HepG2 (cell line): ENCODE data around the gene ENPP7. TPM values are rescaled to one million over a fixed set of nuclear protein-coding genes. Genes with fewer than 3 reads are reported as not detected.

Source experiments
- ATAC-seq: fragments of 200-7000 bp; cut with Tn5 transposase; 3 replicates; pipeline ENCODE4 v1.9.1; 2020; ENCODE audit warnings: mild to moderate bottlenecking, moderate library complexity
- BruUV-seq: library from RNA; stranded (reverse); fragments of 400-500 nt; replicated peaks from 2 replicates; lab custom pipeline; 2021; lab: Mats Ljungman, UMichigan
- CTCF ChIA-PET: fragments of 300-600 bp; formaldehyde crosslinking; extraction: SDS; loops from one replicate; lab custom pipeline; 2021; ENCODE audit warnings: low total read pairs, inconsistent platforms, low intra/inter-chr PET ratio; lab: Yijun Ruan, JAX
- POLR2A ChIA-PET: fragments of 350-600 bp; sonication (Branson Sonifier 250); formaldehyde crosslinking; loops from one replicate; lab custom pipeline; 2020; ENCODE audit warnings: antibody characterized with exemption, inconsistent platforms; lab: Yijun Ruan, JAX
- DNase-seq: peaks from one replicate; pipeline ENCODE4 v3.0.0-alpha.2; 2015; ENCODE audit warnings: low spot score
- FAIRE-seq: peaks from 3 replicates; lab custom pipeline; 2011; peaks lifted over from hg19 to GRCh38; lab: Jason Lieb, UNC
- H2AFZ ChIP-seq: one replicate; pipeline ENCODE4 v1.6.1; 2011; ENCODE audit warnings: low read length, inconsistent platforms
- H3K27ac ChIP-seq: fragments of 300-600 bp; 3 replicates; pipeline ENCODE4 v1.8.0; 2011; ENCODE audit warnings: mixed run types, mild to moderate bottlenecking, mixed read lengths, low read length, inconsistent platforms; ENCODE audit not compliant: insufficient read depth; ENCODE audit errors: extremely low read length
- H3K27me3 ChIP-seq, 2 experiments: fragments of 200-600 bp in 1 of 2; 2 replicates in 1 of 2; 3 replicates in 1 of 2; pipeline versions ENCODE4 v1.6.0 to v1.8.0; 2011; ENCODE audit warnings: low read length in 2 of 2, mild to moderate bottlenecking in 2 of 2, moderate library complexity in 2 of 2, inconsistent platforms in 1 of 2; ENCODE audit not compliant: insufficient read depth in 2 of 2, control insufficient read depth in 1 of 2
- H3K36me3 ChIP-seq, 2 experiments: fragments of 200-600 bp in 1 of 2; replicated peaks in 1 of 2; 2 replicates in 1 of 2; 3 replicates in 1 of 2; pipeline versions ENCODE4 v1.5.1 to v1.8.0; 2011; ENCODE audit warnings: low read length in 2 of 2, inconsistent platforms in 1 of 2; ENCODE audit not compliant: insufficient read depth in 2 of 2, control insufficient read depth in 1 of 2
- H3K4me1 ChIP-seq: 2 replicates; pipeline ENCODE4 v1.5.1; 2012; ENCODE audit warnings: low read length, inconsistent platforms; ENCODE audit not compliant: insufficient read depth
- H3K4me2 ChIP-seq: 2 replicates; pipeline ENCODE4 v1.6.0; 2011; ENCODE audit warnings: low read depth, low read length, inconsistent platforms
- H3K4me3 ChIP-seq, 3 experiments: fragments of 200-600 bp in 1 of 3; sonication (generic), shearing (Covaris generic) in 1 of 3; replicated peaks in 1 of 3; 2 replicates each; pipeline ENCODE4 v1.5.1; 2011 to 2016; ENCODE audit warnings: low read length in 3 of 3, inconsistent platforms in 2 of 3, low read depth in 2 of 3, mild to moderate bottlenecking in 2 of 3, control low read depth in 1 of 3, mixed read lengths in 1 of 3; ENCODE audit not compliant: insufficient read depth in 1 of 3
- H3K79me2 ChIP-seq: one replicate; pipeline ENCODE4 v1.6.1; 2011; ENCODE audit warnings: low read length, inconsistent platforms; ENCODE audit not compliant: insufficient read depth
- H3K9ac ChIP-seq: 2 replicates; pipeline ENCODE4 v1.6.0; 2011; ENCODE audit warnings: mild to moderate bottlenecking, low read depth, low read length, inconsistent platforms; ENCODE audit not compliant: insufficient read depth
- H3K9me3 ChIP-seq: 2 replicates; pipeline ENCODE4 v1.5.1; 2012; ENCODE audit warnings: mild to moderate bottlenecking, low read length
- H4K20me1 ChIP-seq: 2 replicates; pipeline ENCODE4 v1.6.0; 2011; ENCODE audit warnings: inconsistent platforms, mild to moderate bottlenecking, low read length, moderate library complexity; ENCODE audit not compliant: insufficient read depth
- AHR ChIP-seq: IDR thresholded peaks from 2 replicates; pipeline ENCODE4 v1.6.1; 2018; ENCODE audit warnings: missing genetic modification reagents, missing compliant biosample characterization
- ETS1 ChIP-seq: sonication (generic); formaldehyde crosslinking; IDR thresholded peaks from 2 replicates; pipeline ENCODE4 v1.4.0; 2020; ENCODE audit warnings: missing genetic modification reagents
- FOSL1 ChIP-seq: sonication (generic); formaldehyde crosslinking; IDR thresholded peaks from 2 replicates; pipeline ENCODE4 v1.9.0; 2021; ENCODE audit warnings: missing genetic modification reagents, borderline replicate concordance
- IKZF4 ChIP-seq: sonication (generic); formaldehyde crosslinking; IDR thresholded peaks from 2 replicates; pipeline ENCODE4 v1.5.1; 2020; ENCODE audit warnings: borderline replicate concordance, mild to moderate bottlenecking, low read depth, missing genetic modification reagents; ENCODE audit errors: not compliant biosample characterization
- RBFOX2 ChIP-seq: fragments of 200-400 bp; formaldehyde crosslinking; IDR thresholded peaks from 2 replicates; pipeline ENCODE4 v1.6.1; 2017; ENCODE audit warnings: low read depth, mild to moderate bottlenecking, low read length
- SMAD9 ChIP-seq: sonication (generic); formaldehyde crosslinking; IDR thresholded peaks from 2 replicates; pipeline ENCODE4 v1.5.1; 2020; ENCODE audit warnings: mild to moderate bottlenecking, missing genetic modification reagents
- TEAD2 ChIP-seq: sonication (generic); formaldehyde crosslinking; IDR thresholded peaks from 2 replicates; pipeline ENCODE4 v1.9.0; 2021; ENCODE audit warnings: missing genetic modification reagents
- ZEB1 ChIP-seq: IDR thresholded peaks from 2 replicates; pipeline ENCODE4 v1.6.1; 2012; ENCODE audit warnings: mild to moderate bottlenecking, low read depth, inconsistent platforms; ENCODE audit not compliant: insufficient replicate concordance
- ZNF574 ChIP-seq: sonication (generic); formaldehyde crosslinking; IDR thresholded peaks from 2 replicates; pipeline ENCODE4 v1.4.0; 2020; ENCODE audit warnings: missing genetic modification reagents
- ZNF614 ChIP-seq: IDR thresholded peaks from 2 replicates; pipeline ENCODE4 v1.6.1; 2018; ENCODE audit warnings: missing biosample characterization, missing genetic modification reagents, inconsistent platforms, borderline replicate concordance
- ZNF687 ChIP-seq: sonication (generic); formaldehyde crosslinking; IDR thresholded peaks from 2 replicates; pipeline ENCODE4 v1.5.1; 2020; ENCODE audit warnings: mild to moderate bottlenecking, missing genetic modification reagents, moderate library complexity
- ZNF710 ChIP-seq: sonication (generic); formaldehyde crosslinking; IDR thresholded peaks from 2 replicates; pipeline ENCODE4 v1.5.0; 2020; ENCODE audit warnings: mild to moderate bottlenecking, missing genetic modification reagents, borderline replicate concordance
- ZNF713 ChIP-seq: sonication (generic); formaldehyde crosslinking; IDR thresholded peaks from 2 replicates; pipeline ENCODE4 v1.4.0; 2020; ENCODE audit warnings: mild to moderate bottlenecking, missing genetic modification reagents
- WGBS: methylation state at CpG from one replicate; pipeline ENCODE4 v1.1.6; 2017; ENCODE audit warnings: low lambda C conversion rate; 5-methylcytosine and 5-hydroxymethylcytosine counted together
- in situ Hi-C: cut with HindIII; loops from 2 replicates; pipeline ENCODE4 v1.10.0; 2017; ENCODE audit warnings: low pct_unique_long_range_greater_than_20kb; ENCODE audit not compliant: extremely low pct_ligation_motif_present
- intact Hi-C: fragments of 100-400 bp; cut with micrococcal nuclease; formaldehyde crosslinking; loops from one replicate; pipeline ENCODE4 v1.10.0; 2022; ENCODE audit not compliant: unreplicated experiment
- polyA plus RNA-seq, 8 experiments: library from polyadenylated mRNA; depleted of rRNA in 3 of 8; stranded (reverse) in 7 of 8; unstranded in 1 of 8; fragments of >200 nt; fragmentation: Illumina TruSeq in 4 of 8; extraction: Trizol in 4 of 8; gene quantifications; 2 replicates each; pipeline versions ENCODE4 v1.2.1 to v1.2.3, GENCODE V29; 2011 to 2016; ENCODE audit warnings: low read depth in 4 of 8, missing spikeins in 1 of 8, mixed read lengths in 1 of 8; ENCODE audit not compliant: insufficient read depth in 1 of 8
- total RNA-seq, 5 experiments: library from RNA; depleted of rRNA; stranded (reverse); fragments of >200 nt; fragmentation: Illumina TruSeq; extraction: Trizol; gene quantifications; 2 replicates each; pipeline ENCODE4 v1.2.3, GENCODE V29; 2016; ENCODE audit warnings: low read depth in 1 of 5

ENPP7 gene
- total and polyA plus RNA-seq, 2 of the 13 experiments (the other 11 are each of a cell fraction or from before 2014, with no cell fraction given) = 1.1 to 2.2 TPM

DNA sequence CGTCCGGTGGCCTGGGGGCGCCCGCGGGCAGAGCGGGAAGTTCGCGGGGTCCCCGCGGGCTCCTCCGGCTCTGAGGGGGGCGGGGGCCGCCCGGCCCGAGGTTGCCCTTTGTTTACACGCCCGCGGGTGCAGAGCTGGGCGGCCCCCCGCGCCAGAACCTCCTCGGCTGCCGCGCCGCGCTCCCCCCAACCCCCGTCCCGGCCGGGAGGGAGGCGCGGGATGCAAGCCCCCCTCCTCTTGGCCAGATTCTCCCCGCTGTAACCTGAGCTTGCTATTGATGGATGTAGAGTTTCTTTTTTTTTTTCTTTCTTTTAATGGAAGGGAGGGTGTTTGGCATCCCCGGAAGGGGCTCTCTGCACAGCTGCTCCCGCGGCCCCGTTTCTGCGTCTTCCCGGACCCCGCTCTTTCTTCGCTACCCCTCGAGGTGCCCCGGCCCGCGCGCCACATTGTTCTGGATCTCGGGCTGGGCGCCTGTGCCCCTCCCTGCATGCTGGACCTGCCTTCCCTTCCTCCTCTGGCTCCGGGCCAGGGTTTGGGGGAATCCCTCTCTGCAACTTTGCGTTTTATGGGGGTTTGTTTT lies 47.9 kb downstream of the ENPP7 start:
- ATAC-seq = peak; percentile 5; the same call in 2 of the 3 replicates
- Histone ChIP-seq H3K79me2 (peaks cover 16% of the 10 kb centered on the region), H3K4me3 (peak overlapping the region; percentile 76 to 86 (median 84)), H2AFZ (no peak overlapping the region), H3K4me1 (peaks cover 73% of the 10 kb centered on the region), H3K36me3 (peaks cover 16 to 35% of the 10 kb centered on the region in 2 experiments), H3K9ac (peak overlapping the region; percentile 79), H3K9me3 (no peaks in the 10 kb centered on the region), H3K27me3 (peaks cover 0 to 7% of the 10 kb centered on the region in 2 experiments; a peak in 2 of 5 replicates), H3K27ac (peak overlapping the region; percentile 41), H3K4me2 (peak overlapping the region; percentile 77), H4K20me1 (peaks cover 14% of the 10 kb centered on the region; the same call in 1 of the 2 replicates)
- POLR2A ChIA-PET = interaction anchor here (0.6 to 1.4 kb wide), 6 partner anchors 8 to 213 kb away, joined by 3 to 10 read pairs (median 4); partner anchors contain the start of gene CBX8
- WGBS = 10% methylated on average over 43 of the region's 49 CpGs
- in situ Hi-C loops = no loop called here
- CTCF ChIA-PET = no interaction called here
- intact Hi-C loops = loop anchor here (5.0 kb wide), 1 partner anchor 36 kb away; no protein-coding TSS in a partner anchor
- BruUV-seq = no TSS peak
- no peak for FAIRE-seq
- DNase-seq = no peak
- TF ChIP-seq IKZF4 (CRISPR knock-in tag) (no peak), ZEB1 (no peak), RBFOX2 (0 out of 2 replicates have a peak, but pooled peaks have one; percentile 10), SMAD9 (no peak), TEAD2 (CRISPR knock-in tag) (no peak), FOSL1 (no peak), AHR (CRISPR knock-in tag) (no peak), ZNF614 (no peak), ETS1 (CRISPR knock-in tag) (peak; percentile 42; the same call in 1 of the 2 replicates), ZNF710 (CRISPR knock-in tag) (no peak), ZNF713 (CRISPR knock-in tag) (no peak), ZNF574 (CRISPR knock-in tag) (0 out of 2 replicates have a peak, but pooled peaks have one; percentile 5), ZNF687 (peak; percentile 57; the same call in 1 of the 2 replicates)
